ENCODE measurements around the gene SCFD2.
"Not testable (repeated sequence)": the region's sequence is repeated elsewhere in the genome, so short reads cannot be mapped to it uniquely, and the experiment has no call there.

DNA sequence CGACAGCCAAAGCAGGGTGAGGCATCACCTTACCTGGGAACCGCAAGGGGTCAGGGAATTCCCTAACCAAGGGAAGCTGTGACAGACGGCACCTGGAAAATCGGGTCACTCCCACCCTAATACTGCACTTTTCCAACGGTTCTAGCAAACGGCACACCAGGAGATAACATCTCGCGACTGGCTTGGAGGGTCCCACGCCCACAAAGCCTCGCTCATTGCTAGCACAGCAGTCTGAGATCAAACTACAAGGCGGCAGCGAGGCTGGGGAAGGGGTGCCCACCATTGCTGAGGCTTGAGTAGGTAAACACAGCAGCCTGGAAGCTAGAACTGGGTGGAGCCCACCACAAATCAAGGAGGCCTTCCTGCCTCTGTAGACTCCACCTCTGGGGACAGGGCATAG, 25.7 kb downstream of the SCFD2 start:
- TF ChIP-seq SP1 (IDR thresholded peaks at IDR 0.05); HDGF (IDR thresholded peaks at IDR 0.05; ENCODE audit: borderline replicate concordance); PKNOX1 (IDR thresholded peaks at IDR 0.05); BHLHE40 (IDR thresholded peaks at IDR 0.05; ENCODE audit: borderline replicate concordance); ZNF384 (IDR thresholded peaks at IDR 0.05); ELF4 (IDR thresholded peaks at IDR 0.05); ARNT (IDR thresholded peaks at IDR 0.05); CTBP1 (IDR thresholded peaks at IDR 0.05; ENCODE audit: borderline replicate concordance); NFRKB (IDR thresholded peaks at IDR 0.05); SUZ12 (IDR thresholded peaks at IDR 0.05); FOXM1 (IDR thresholded peaks at IDR 0.05; ENCODE audit: borderline replicate concordance): not testable (repeated sequence)
